ENCODE data around the gene TSEN2.

The TSEN2 gene

GRCh38 chr3:12553921-12554391, 69.7 kb downstream of the TSEN2 start:
- DNase-seq (ENCODE audit: low spot score), result peak; percentile 51

GRCh38 chr3:12556314-12556689, 72.0 kb downstream of the TSEN2 start:
- no peak for DNase-seq (ENCODE audit: low spot score)

- DNase-seq (ENCODE audit: low spot score), result peak; percentile 83
Observed at GRCh38 chr3:12556690-12557472, 72.6 kb downstream of the TSEN2 start, which contains the start of gene MKRN2. MKRN2 (plus strand) TSS chr3:12557087; CDS start chr3:12557151, 64 bp downstream.

GRCh38 chr3:12557473-12558100, 73.3 kb downstream of the TSEN2 start:
- DNase-seq (ENCODE audit: low spot score), result no peak

DNA sequence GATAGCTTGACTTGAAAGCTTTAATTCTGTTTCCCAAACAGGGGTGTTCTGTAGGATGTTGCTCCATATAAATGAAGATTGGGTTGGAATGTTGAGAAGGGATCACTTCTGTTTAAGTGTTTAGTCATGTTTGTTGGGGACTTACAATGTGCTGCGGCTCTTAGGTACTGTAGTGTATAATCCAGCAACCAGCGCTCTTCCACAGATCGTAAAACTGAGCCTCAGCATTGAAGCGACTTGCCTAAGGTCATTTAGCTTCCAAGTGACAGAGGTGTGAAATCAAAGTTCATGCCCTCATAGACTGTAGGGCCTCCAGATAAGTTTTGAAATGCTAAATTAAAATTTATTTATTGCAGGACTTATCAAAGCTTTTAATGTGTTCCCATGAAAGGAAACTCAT, 74.4 kb downstream of the TSEN2 start:
- no peak for DNase-seq (ENCODE audit: low spot score)

- no peak for DNase-seq (ENCODE audit: low spot score)
Observed at GRCh38 chr3:12559520-12559919, 75.2 kb downstream of the TSEN2 start.

DNA sequence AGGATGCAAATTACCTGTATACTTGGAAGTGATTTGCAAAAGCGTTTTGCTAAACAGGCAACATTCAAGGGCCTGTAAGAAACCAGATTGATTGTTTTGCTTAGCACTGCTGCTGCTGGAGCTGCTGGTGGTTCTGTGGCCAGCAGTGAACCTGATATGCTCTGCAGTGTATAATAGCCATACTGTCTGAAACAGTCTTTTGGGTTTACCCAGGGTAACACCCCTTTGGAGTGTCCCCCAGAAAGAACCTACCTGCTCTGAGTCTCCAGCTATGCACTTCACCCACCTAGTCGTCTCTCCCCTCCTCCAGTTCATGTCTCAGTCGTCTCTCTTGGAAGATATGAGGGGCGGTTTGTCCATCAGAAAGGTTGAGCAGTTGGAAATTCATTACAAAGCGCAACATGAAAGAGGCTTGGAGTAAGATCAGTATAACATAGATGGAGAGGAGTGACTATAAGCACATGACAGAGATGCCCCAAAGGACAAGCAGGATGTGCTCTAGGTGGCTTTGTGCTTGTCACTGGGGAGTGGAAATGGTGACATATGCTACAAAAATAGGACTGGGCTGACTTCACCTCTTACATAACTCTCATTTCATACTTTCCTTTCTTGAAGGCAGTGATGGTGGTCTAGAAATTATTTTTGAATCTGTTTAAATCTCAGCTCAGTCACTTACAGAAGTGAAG, 76.4 kb downstream of the TSEN2 start:
- DNase-seq (ENCODE audit: low spot score), result no peak

DNA sequence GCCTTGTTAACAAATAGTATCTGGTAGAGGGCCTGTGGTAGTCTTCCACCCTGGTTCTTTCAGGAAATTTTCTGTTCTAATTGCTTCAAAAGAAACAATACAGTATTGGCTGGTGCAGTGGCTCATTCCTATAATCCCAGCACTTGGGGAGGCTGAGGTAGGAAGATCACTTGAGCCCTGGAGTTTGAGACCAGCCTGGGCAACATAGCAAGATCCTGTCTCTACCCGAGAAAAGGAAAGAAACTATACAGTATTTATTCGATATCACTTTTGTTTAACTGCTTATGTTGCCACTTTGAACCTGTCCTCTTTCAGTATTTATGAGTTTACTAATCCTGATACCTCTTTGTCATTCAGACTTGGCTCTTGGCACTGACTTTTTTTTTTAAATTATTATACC, 77.1 kb downstream of the TSEN2 start:
- DNase-seq (ENCODE audit: low spot score), result no peak

DNA sequence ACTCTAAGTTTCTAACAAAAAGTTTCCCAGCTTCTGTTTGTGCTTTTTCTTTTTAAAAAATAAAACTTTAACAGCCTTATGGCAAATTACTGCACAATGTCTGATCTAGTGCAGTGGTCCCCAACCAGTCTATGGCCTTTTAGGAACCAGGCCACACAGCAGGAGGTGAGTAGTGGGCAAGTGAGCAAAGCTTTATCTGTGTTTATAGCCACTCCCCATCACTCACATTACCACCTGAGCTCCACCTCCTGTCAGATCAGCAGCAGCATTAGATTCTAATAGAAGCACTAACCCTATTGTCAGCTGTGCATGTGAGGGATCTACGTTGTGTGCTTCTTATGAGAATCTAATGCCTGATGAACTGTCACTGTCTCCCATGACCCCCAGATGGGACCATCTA, 78.2 kb downstream of the TSEN2 start:
- DNase-seq (ENCODE audit: low spot score), result no peak

GRCh38 chr3:12566976-12567375, 82.7 kb downstream of the TSEN2 start:
- DNase-seq (ENCODE audit: low spot score), result no peak

GRCh38 chr3:12568747-12569146, 84.5 kb downstream of the TSEN2 start:
- no peak for DNase-seq (ENCODE audit: low spot score)

GRCh38 chr3:12569836-12570235, 85.6 kb downstream of the TSEN2 start:
- no peak for DNase-seq (ENCODE audit: low spot score)

DNA sequence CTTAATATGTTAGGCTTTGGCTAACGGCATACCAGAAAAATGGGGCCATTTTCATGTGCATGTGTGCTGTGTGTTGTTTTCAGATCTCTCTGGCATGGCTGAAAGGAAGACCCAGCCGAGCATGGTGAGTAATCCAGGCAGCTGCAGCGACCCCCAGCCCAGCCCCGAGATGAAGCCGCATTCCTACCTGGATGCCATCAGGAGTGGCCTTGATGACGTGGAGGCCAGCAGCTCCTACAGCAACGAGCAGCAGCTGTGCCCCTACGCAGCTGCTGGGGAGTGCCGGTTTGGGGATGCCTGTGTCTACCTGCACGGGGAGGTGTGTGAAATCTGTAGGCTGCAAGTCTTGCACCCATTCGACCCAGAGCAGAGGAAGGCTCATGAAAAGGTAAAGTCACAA, 87.7 kb downstream of the TSEN2 start:
- DNase-seq (ENCODE audit: low spot score), result no peak

- no peak for DNase-seq (ENCODE audit: low spot score)
Observed at GRCh38 chr3:12574131-12574530, 89.9 kb downstream of the TSEN2 start.

GRCh38 chr3:12574661-12575060, 90.4 kb downstream of the TSEN2 start:
- no peak for DNase-seq (ENCODE audit: low spot score)

GRCh38 chr3:12577379-12577778, 93.1 kb downstream of the TSEN2 start:
- no peak for DNase-seq (ENCODE audit: low spot score)

GRCh38 chr3:12578742-12579141, 94.5 kb downstream of the TSEN2 start:
- no peak for DNase-seq (ENCODE audit: low spot score)

DNA sequence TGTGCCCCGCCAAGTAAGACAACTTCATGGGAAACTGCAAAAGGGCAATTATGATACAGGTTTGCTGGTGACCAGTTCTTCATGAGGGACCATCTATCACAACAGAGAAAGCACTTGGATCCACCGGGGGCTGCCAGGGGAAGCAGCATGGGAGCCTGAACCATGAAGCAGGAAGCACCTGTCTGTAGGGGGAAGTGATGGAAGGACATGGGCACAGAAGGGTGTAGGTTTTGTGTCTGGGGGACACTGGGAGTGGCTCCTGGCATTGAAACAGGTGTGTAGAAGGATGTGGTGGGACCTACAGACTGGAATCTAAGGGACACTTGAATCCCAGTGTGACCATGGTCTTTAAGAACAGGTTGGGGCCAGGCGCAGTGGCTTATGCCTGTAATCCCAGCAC, 95.2 kb downstream of the TSEN2 start:
- DNase-seq (ENCODE audit: low spot score), result no peak

GRCh38 chr3:12579905-12580304, 95.6 kb downstream of the TSEN2 start:
- no peak for DNase-seq (ENCODE audit: low spot score)

- DNase-seq (ENCODE audit: low spot score), result no peak
Observed at GRCh38 chr3:12582730-12583129, 98.5 kb downstream of the TSEN2 start.
